Mononuclear cell (primary cell): Measurements from ENCODE around the gene SLC30A3. TPM values are rescaled to one million over a fixed set of nuclear protein-coding genes. Genes with fewer than 3 reads are reported as not detected.

Source experiments
- H3K27me3 ChIP-seq: 2 replicates; pipeline ENCODE4 v1.6.0; 2011; ENCODE audit warnings: low read length, control low read depth; ENCODE audit not compliant: insufficient read depth
- H3K4me1 ChIP-seq: 2 replicates; pipeline ENCODE4 v1.5.1; 2011; ENCODE audit warnings: mild to moderate bottlenecking, low read length, control low read depth; ENCODE audit not compliant: insufficient read depth
- H3K4me3 ChIP-seq: 2 replicates; pipeline ENCODE4 v1.5.1; 2011; ENCODE audit warnings: mild to moderate bottlenecking, low read length, moderate library complexity
- H3K9me3 ChIP-seq: 2 replicates; pipeline ENCODE4 v1.5.1; 2011; ENCODE audit warnings: low read depth, mild to moderate bottlenecking, control low read depth, low read length
- total RNA-seq: library from RNA; depleted of rRNA; stranded (reverse); fragments of >200 nt; gene quantifications from one replicate; pipeline ENCODE4 v1.2.3, GENCODE V29; 2012

The SLC30A3 gene
- total RNA-seq, 1 donor = not detected

DNA sequence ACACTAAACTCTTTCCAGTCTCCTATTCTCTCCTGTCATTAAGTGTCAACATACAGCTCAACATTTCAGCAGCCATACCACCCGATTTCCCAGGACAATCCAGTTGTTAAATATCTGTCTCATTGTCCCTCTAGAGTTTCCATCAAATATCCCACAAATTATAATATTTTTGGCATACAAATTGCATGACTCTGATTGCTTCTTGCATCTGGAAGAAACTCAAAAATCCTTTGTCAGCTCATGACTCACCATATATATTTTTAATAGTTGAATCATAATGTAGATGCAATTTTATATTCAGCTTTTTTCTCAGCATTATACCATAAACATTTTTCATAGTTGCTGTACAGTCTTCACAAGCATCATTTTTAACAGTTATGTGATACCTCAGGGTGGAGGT lies 7.2 kb downstream of the SLC30A3 start:
- Histone ChIP-seq H3K4me3 (no peak overlapping the region), H3K27me3 (peaks cover 16% of the 10 kb centered on the region), H3K9me3 (no peaks in the 10 kb centered on the region), H3K4me1 (no peaks in the 10 kb centered on the region)

DNA sequence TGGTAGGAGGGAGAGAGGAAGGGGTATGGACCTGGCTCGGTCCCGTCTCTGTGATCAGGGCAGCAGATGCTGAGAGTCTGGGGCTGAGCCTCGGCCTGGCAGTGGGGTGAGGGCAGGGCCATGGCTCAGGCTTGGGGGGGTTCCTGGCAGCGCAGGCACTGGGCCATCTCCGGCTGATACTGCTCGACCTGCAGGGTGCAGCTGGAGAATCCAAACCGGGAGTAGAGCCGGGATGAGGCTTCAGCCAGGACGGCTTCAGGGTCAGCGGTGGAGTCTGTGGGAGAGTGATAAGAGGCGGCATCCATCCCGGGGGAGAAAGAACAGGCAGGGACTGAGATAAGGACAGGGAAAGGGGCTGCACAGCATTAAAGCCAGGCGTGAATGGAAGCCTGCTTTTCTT lies 7.7 kb downstream of the SLC30A3 start:
- Histone ChIP-seq H3K27me3 (peaks cover 11% of the 10 kb centered on the region), H3K4me3 (no peak overlapping the region), H3K9me3 (no peaks in the 10 kb centered on the region), H3K4me1 (no peaks in the 10 kb centered on the region)

DNA sequence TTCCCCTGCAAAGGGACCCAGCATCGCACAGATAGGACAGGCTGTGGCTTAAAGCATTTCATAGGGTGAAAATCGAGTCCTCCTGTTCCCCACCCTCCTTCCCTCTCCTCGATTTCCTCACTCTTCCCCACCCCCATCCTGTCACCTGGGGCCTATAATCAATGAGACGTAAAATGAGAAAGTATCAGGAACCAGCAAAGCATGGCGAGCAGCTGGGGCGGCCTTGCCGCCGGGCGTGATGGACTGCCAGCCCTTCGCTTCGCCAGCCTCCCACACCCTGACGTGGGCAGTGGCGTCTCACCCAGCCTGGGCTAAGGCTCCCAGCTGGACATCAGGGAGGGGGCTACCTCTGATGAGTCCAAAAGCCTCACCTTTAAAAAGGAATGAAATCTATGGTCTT lies 11.1 kb downstream of the SLC30A3 start:
- Histone ChIP-seq H3K27me3 (peaks cover 4% of the 10 kb centered on the region), H3K4me3 (no peak overlapping the region), H3K4me1 (no peaks in the 10 kb centered on the region), H3K9me3 (no peaks in the 10 kb centered on the region)

DNA sequence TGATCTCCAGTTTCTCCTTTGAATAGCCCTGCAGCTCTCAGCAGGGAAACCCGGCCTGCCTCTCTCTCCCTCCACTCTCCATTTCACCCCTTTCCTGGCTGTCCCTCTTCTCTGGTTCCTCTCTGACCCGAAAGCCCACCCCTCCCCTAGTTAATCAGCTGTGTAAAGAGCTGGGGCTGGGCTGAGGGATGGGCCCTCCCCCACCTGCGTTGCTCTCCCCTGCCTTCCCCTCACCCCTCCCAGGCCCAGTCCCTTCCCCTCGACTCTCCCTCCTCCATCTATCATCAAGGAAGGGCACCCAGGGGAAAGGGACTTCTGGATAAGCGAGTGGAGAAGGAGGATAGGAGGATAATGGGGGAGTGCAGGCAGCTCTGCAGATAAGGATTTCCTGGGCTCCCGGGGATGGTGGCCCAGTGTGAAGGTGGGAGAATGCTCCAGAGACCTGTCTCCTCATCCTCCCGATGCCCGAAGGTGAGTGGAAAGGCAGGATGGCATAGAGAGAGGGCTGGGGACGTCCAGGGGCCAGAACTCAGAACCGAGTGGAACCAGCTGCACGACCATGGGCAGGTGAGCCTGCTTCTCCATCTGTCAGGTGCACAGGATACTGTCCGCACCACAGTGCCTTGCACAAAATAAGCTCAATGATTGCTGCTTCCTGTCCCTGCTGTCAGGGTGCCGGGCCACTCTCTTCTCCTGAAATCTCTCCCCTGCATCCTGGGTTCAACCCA lies 12.0 kb downstream of the SLC30A3 start:
- H3K27me3 ChIP-seq = peaks cover 4% of the 10 kb centered on the region
- no peak overlapping the region for H3K4me3 ChIP-seq
- no peaks in the 10 kb centered on the region for H3K4me1 ChIP-seq
- no peaks in the 10 kb centered on the region for H3K9me3 ChIP-seq

DNA sequence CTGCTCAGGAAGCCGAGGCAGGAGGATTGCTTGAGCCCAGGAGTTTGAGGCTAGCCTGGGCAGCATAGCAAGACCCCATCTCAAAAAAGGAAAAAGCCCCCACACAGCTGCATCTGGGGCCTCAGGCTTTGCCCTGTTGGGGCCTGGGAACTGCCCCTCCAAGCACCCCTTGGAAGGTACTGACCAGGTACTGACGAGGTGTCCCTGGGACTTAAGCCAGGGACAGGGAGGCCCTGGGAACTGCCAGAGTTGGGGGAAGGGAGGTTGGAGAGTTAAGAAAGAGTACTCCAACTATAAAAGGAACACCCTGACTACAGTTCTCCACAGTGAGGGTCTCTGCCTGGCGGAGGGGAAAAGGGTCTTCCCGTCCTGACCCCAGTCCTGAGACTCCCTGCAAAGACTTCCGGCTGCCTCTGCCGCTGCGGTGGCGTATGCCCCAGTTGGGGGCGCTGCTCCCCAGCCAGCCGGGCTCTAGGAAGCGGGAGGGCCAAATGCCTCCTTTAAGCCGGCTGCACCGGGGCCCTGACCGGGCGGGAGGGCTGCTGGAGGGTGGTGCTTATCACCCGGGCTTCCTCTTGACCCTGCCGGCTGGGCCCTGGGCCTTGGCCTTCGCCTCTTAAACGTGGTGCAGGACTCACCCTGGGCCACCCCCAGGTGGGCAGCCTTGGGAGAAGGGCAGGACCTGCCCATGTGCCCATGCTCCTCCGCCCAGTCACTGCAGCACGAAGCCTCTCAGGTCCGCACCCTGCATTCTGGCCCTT lies 12.8 kb downstream of the SLC30A3 start:
- Histone ChIP-seq H3K9me3 (no peaks in the 10 kb centered on the region), H3K27me3 (peaks cover 4% of the 10 kb centered on the region), H3K4me3 (no peak overlapping the region), H3K4me1 (no peaks in the 10 kb centered on the region)

DNA sequence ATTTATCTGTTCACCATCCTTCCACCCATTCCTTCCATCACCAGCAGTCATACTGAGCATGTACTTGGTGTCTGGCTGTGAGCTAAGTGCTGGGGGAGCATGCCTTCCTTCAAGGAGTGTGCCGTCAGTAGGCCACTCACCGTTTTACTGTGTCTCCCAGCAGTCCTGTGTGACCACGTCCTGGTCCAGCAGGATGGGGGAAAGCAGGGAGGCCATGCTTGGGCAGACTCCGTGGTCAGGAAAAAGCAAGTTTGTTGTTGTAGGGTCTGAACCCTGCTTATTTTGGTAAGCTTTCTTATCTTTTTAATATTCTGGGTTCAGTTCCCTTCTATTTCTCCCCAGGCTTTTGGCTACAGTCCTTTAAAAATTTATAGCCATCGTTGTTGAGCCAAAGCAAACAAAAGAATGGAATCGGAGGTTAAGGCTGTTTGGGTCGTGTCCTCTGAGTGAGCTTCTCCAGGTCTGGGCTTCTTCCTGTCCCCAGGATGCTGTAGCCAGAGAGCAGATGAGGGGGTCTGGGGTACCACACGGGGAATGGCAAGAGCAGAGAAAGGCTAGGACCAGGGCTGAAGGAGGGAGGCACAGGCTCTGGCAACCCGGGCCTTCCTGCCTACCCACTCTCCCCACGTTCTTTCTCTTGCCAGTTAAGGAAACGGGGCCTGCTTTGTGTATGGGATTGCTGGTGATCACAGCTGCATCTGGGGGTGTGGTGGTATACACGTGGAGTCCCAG lies 13.5 kb downstream of the SLC30A3 start:
- no peaks in the 10 kb centered on the region for H3K9me3 ChIP-seq

GRCh38 chr2:27247893-27248292 lies 15.0 kb downstream of the SLC30A3 start:
- Histone ChIP-seq H3K4me3 (no peak overlapping the region), H3K9me3 (no peaks in the 10 kb centered on the region), H3K4me1 (no peaks in the 10 kb centered on the region), H3K27me3 (no peaks in the 10 kb centered on the region)

More for the DNA sequence above, 13.5 kb downstream of the SLC30A3 start:
- Histone ChIP-seq H3K27me3 (peaks cover 4% of the 10 kb centered on the region), H3K4me3 (no peak overlapping the region), H3K4me1 (no peaks in the 10 kb centered on the region)

- H3K4me1 ChIP-seq = no peaks in the 10 kb centered on the region
- no peak overlapping the region for H3K4me3 ChIP-seq
- no peaks in the 10 kb centered on the region for H3K27me3 ChIP-seq
- no peaks in the 10 kb centered on the region for H3K9me3 ChIP-seq
Observed at GRCh38 chr2:27245626-27246025, 17.2 kb downstream of the SLC30A3 start.

GRCh38 chr2:27245116-27245515 lies 17.7 kb downstream of the SLC30A3 start:
- Histone ChIP-seq H3K27me3 (no peaks in the 10 kb centered on the region), H3K9me3 (no peaks in the 10 kb centered on the region), H3K4me3 (no peak overlapping the region), H3K4me1 (no peaks in the 10 kb centered on the region)

DNA sequence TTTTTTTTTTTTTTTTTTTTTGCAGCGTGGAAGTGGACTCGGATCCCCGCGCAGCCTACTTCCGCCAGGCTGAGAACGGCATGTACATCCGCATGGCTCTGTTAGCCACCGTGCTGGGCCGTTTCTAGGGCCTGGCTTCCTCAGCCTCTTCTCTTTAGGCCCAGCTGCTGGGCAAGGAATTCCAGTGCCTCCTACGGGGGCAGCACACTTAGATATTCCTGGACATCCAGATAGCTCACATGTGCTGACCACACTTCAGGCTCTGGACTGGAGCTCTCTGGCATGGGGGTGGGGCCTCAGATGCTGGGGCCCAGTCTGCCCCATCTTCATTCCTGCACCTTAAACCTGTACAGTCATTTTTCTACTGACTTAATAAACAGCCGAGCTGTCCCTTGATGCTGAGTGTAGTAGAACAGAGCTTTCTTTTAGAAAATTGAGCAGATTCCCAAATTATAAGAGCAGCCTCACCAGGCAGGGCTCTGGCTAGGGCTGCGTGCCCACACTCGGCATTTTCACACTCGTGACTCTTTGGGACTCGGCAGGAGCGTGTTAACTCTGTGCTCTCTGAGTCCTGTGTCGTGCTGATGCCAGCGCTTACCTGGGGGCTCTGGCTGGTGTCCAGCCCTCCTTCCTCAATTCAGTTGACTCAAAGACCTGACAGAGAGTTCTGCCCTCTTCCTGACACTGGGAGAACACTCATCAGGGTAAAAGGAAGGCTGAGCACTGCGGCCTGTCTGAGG lies 19.3 kb downstream of the SLC30A3 start:
- Histone ChIP-seq H3K27me3 (no peaks in the 10 kb centered on the region), H3K4me3 (no peak overlapping the region), H3K9me3 (no peaks in the 10 kb centered on the region), H3K4me1 (no peaks in the 10 kb centered on the region)

DNA sequence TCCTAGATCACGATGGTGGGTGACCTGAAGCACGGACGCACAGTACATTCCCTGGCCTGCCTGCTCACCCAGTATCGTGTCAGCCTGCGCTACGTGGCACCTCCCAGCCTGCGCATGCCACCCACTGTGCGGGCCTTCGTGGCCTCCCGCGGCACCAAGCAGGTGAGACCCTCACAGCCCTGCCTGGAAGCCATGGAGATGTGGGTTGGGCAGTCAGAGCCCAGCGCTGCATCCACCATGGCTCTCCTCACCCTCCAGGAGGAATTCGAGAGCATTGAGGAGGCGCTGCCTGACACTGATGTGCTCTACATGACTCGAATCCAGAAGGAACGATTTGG lies 20.3 kb downstream of the SLC30A3 start:
- H3K27me3 ChIP-seq = no peaks in the 10 kb centered on the region
- no peaks in the 10 kb centered on the region for H3K9me3 ChIP-seq
- H3K4me1 ChIP-seq = no peaks in the 10 kb centered on the region
- H3K4me3 ChIP-seq = no peak overlapping the region

GRCh38 chr2:27241761-27242613 lies 20.9 kb downstream of the SLC30A3 start:
- H3K9me3 ChIP-seq = no peaks in the 10 kb centered on the region
- no peaks in the 10 kb centered on the region for H3K27me3 ChIP-seq
- H3K4me3 ChIP-seq = no peak overlapping the region
- H3K4me1 ChIP-seq = no peaks in the 10 kb centered on the region

DNA sequence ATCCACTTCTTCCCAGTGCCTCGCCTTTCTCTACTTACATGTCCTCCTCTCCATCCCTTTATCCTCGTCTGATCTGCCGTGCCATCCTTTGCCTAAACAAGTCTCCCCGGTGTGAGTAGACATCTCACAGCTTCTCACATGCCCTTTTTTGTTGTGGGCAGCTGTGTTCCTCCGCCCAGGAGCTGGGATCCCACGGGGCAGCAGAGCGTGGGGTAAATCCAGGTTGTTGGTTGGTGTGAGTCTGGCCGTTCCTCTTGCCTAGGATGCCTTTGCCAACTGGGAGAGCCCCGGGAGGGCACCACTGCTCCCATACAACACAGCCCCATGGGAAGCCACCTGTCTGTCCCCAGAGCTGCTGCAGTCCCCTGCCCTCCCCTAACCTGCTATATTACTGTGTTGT lies 22.4 kb downstream of the SLC30A3 start:
- H3K27me3 ChIP-seq = no peaks in the 10 kb centered on the region
- H3K4me1 ChIP-seq = no peaks in the 10 kb centered on the region
- H3K4me3 ChIP-seq = no peak overlapping the region
- H3K9me3 ChIP-seq = no peaks in the 10 kb centered on the region

- no peak overlapping the region for H3K4me3 ChIP-seq
- no peaks in the 10 kb centered on the region for H3K4me1 ChIP-seq
- H3K9me3 ChIP-seq = no peaks in the 10 kb centered on the region
- no peaks in the 10 kb centered on the region for H3K27me3 ChIP-seq
Observed at GRCh38 chr2:27238976-27239375, 23.9 kb downstream of the SLC30A3 start.
